PC-9 (cell line): ENCODE measurements around the gene SYNGR1. TPM values are rescaled to one million over a fixed set of nuclear protein-coding genes. Genes with fewer than 3 reads are reported as not detected.

ENCODE experiments used
- BruUV-seq: library from RNA; stranded (reverse); fragments of 400-500 nt; replicated peaks from 2 replicates; lab custom pipeline; 2021; lab: Mats Ljungman, UMichigan
- CTCF ChIA-PET: fragments of 300-600 bp; sonication (Branson Sonifier 250); formaldehyde crosslinking; loops from one replicate; lab custom pipeline; 2022; ENCODE audit warnings: antibody characterized with exemption; lab: Charles Lee
- POLR2A ChIA-PET: fragments of 300-600 bp; sonication (Branson Sonifier 250); formaldehyde crosslinking; loops from one replicate; lab custom pipeline; 2022; ENCODE audit warnings: antibody characterized with exemption; ENCODE audit not compliant: unreplicated experiment; lab: Charles Lee
- DNase-seq, 2 experiments: peaks; one replicate each; pipeline versions ENCODE4 v3.0.0 to v3.0.0-alpha.2; 2015 to 2022; ENCODE audit warnings: mixed read lengths in 1 of 2
- H2AFZ ChIP-seq: fragments of 200-600 bp; sonication (generic); 2 replicates; pipeline ENCODE4 v1.8.1; 2017; ENCODE audit warnings: antibody characterized with exemption
- H3F3A ChIP-seq: fragments of 200-600 bp; sonication (generic); 2 replicates; pipeline ENCODE4 v1.8.1; 2017; ENCODE audit warnings: antibody characterized with exemption, mild to moderate bottlenecking, low read depth; ENCODE audit not compliant: insufficient read depth
- H3K27ac ChIP-seq: fragments of 200-600 bp; sonication (generic); 2 replicates; pipeline ENCODE4 v1.6.1; 2016; ENCODE audit warnings: mixed run types
- H3K27me3 ChIP-seq: fragments of 200-600 bp; sonication (generic); 2 replicates; pipeline ENCODE4 v1.6.1; 2016; ENCODE audit warnings: low read depth, mixed run types; ENCODE audit not compliant: insufficient read depth
- H3K36me3 ChIP-seq: fragments of 200-600 bp; sonication (generic); 2 replicates; pipeline ENCODE4 v1.6.1; 2016; ENCODE audit warnings: low read depth, mixed run types
- H3K4me1 ChIP-seq: fragments of 200-600 bp; sonication (generic); replicated peaks from 2 replicates; pipeline ENCODE4 v1.6.1; 2016; ENCODE audit warnings: mixed run types; ENCODE audit not compliant: insufficient read depth
- H3K4me2 ChIP-seq: fragments of 200-600 bp; sonication (generic); 2 replicates; pipeline ENCODE4 v1.6.1; 2017; ENCODE audit warnings: mixed run types
- H3K4me3 ChIP-seq: fragments of 200-600 bp; sonication (generic); 2 replicates; pipeline ENCODE4 v1.6.1; 2016; ENCODE audit warnings: mixed run types
- H3K79me2 ChIP-seq: fragments of 200-600 bp; sonication (generic); 2 replicates; pipeline ENCODE4 v1.6.1; 2017; ENCODE audit warnings: low read depth, mixed run types
- H3K9me2 ChIP-seq: fragments of 200-600 bp; sonication (generic); 2 replicates; pipeline ENCODE4 v1.8.1; 2017; ENCODE audit warnings: mild to moderate bottlenecking; ENCODE audit not compliant: insufficient read depth
- H3K9me3 ChIP-seq: fragments of 200-600 bp; sonication (generic); 2 replicates; pipeline ENCODE4 v1.8.1; 2016; ENCODE audit warnings: low read depth; ENCODE audit not compliant: insufficient read depth
- H4K20me1 ChIP-seq: fragments of 200-600 bp; sonication (generic); 2 replicates; pipeline ENCODE4 v1.8.1; 2017; ENCODE audit not compliant: insufficient read depth
- CTCF ChIP-seq: fragments of 200-600 bp; sonication (generic); conservative IDR thresholded peaks from 2 replicates; pipeline ENCODE4 v1.6.1; 2017; ENCODE audit warnings: mixed run types, antibody characterized with exemption, mild to moderate bottlenecking, moderate library complexity
- EZH2 ChIP-seq: fragments of 200-600 bp; sonication (generic); IDR thresholded peaks from 2 replicates; pipeline ENCODE4 v1.8.0; 2017; ENCODE audit warnings: antibody characterized with exemption, low read depth
- intact Hi-C: fragments of 100-400 bp; cut with micrococcal nuclease; formaldehyde crosslinking; loops from one replicate; pipeline ENCODE4 v1.10.0; 2022; ENCODE audit not compliant: unreplicated experiment
- total RNA-seq: library from RNA; stranded (reverse); gene quantifications from 2 replicates; pipeline ENCODE4 v1.2.3, GENCODE V29; 2021

SYNGR1 gene
- total RNA-seq, 1 experiment from 2014 or later, result 12.0 TPM

DNA sequence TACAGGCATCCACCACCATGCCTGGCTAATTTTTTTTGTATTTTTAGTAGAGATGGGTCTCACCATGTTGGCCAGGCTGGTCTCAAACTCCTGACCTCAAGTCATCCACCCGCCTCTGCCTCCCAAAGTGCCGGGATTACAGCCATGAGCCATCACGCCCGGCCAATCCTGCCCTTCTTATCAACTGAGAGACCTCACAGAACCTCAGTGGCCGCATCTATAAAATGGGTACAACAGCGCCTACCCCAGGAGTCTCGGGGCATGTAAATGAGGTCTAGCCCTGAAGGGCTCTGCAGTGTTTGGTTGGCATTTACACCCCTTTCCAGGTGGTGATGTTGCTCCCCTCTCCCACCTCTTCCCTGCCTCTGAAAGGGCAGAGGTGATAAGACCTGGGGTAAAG, 11.7 kb downstream of the SYNGR1 start:
- Histone ChIP-seq H4K20me1 (no peaks in the 10 kb centered on the region), H3F3A (peaks cover 15% of the 10 kb centered on the region; the same call in 1 of the 2 replicates), H3K4me1 (peaks cover 24% of the 10 kb centered on the region), H3K27me3 (no peaks in the 10 kb centered on the region), H3K36me3 (no peaks in the 10 kb centered on the region), H3K79me2 (no peaks in the 10 kb centered on the region), H3K9me2 (no peaks in the 10 kb centered on the region), H3K4me2 (peak overlapping the region; percentile 49), H3K9me3 (no peaks in the 10 kb centered on the region), H3K27ac (no peak overlapping the region), H2AFZ (no peak overlapping the region), H3K4me3 (no peak overlapping the region)
- no peak for TF ChIP-seq EZH2
- TF ChIP-seq CTCF, result no peak
- intact Hi-C loops, result no loop called here
- no TSS peak for BruUV-seq
- CTCF ChIA-PET, result no interaction called here
- POLR2A ChIA-PET, result no interaction called here
- no peak for DNase-seq

- no peak for DNase-seq
- Histone ChIP-seq H3K9me3 (no peaks in the 10 kb centered on the region), H3F3A (peaks cover 15% of the 10 kb centered on the region; the same call in 1 of the 2 replicates), H3K4me1 (peaks cover 24% of the 10 kb centered on the region), H3K36me3 (no peaks in the 10 kb centered on the region), H3K9me2 (no peaks in the 10 kb centered on the region), H4K20me1 (no peaks in the 10 kb centered on the region), H3K79me2 (no peaks in the 10 kb centered on the region), H2AFZ (no peak overlapping the region), H3K4me3 (no peak overlapping the region), H3K27me3 (no peaks in the 10 kb centered on the region), H3K27ac (no peak overlapping the region), H3K4me2 (no peak overlapping the region)
- intact Hi-C loops, result no loop called here
- POLR2A ChIA-PET, result no interaction called here
- CTCF ChIA-PET, result no interaction called here
- no TSS peak for BruUV-seq
- no peak for TF ChIP-seq EZH2
Observed at GRCh38 chr22:39362271-39362670, 12.5 kb downstream of the SYNGR1 start.

DNA sequence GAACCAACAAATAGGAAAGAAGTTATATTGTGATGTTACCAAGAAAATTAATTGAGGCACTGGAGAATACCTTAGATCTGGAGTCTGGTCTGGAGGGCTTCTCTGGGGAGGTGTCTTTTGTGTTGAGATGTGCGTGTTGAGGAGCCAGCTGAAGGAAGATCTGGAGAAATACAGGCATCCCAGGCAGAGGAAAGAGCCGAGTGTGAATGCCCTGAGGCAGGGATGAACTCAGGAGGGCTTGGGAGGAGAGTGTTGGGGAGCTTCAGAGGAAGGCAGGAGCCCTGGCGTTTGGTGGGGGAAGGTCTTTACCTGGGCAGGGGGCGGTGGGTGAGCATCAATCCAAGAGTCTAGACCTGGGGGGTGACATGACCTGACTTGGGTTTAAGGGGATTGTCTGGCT, 13.1 kb downstream of the SYNGR1 start:
- DNase-seq, result no peak
- Histone ChIP-seq H2AFZ (no peak overlapping the region), H3K9me3 (no peaks in the 10 kb centered on the region), H3K27me3 (no peaks in the 10 kb centered on the region), H3K27ac (no peak overlapping the region), H3K9me2 (no peaks in the 10 kb centered on the region), H3K4me3 (no peak overlapping the region), H3K79me2 (no peaks in the 10 kb centered on the region), H3F3A (peaks cover 15% of the 10 kb centered on the region; the same call in 1 of the 2 replicates), H3K36me3 (no peaks in the 10 kb centered on the region), H3K4me2 (no peak overlapping the region), H4K20me1 (no peaks in the 10 kb centered on the region), H3K4me1 (peaks cover 24% of the 10 kb centered on the region)
- CTCF ChIA-PET, result interaction anchor here (0.7 kb wide), 1 partner anchor 1586 kb away, joined by 3 read pairs; no protein-coding TSS in a partner anchor
- POLR2A ChIA-PET, result no interaction called here
- no peak for TF ChIP-seq EZH2
- no peak for TF ChIP-seq CTCF
- intact Hi-C loops, result no loop called here
- BruUV-seq, result no TSS peak
